ENCODE data around the gene NRXN3. TPM values are rescaled to one million over a fixed set of nuclear protein-coding genes. Genes with fewer than 3 reads are reported as not detected.
A peak's percentile ranks its signal among the peaks of the same experiment; 100 is the strongest.

NRXN3 gene
- total and polyA plus RNA-seq, 2 of the 13 experiments (the other 11 are each of a cell fraction or from before 2014, with no cell fraction given) = 0.03 TPM; not detected in 1

GRCh38 chr14:78863143-78863542 is 693.0 kb downstream of the NRXN3 start:
- H3K27me3 ChIP-seq (ENCODE audit: control insufficient read depth in 1 of 2, insufficient read depth in 2 of 2, low read length in 2 of 2) = no peaks in the 10 kb centered on the region
- H4K20me1 ChIP-seq (ENCODE audit: insufficient read depth, low read length) = no peaks in the 10 kb centered on the region
- no peak overlapping the region for H3K9ac ChIP-seq (ENCODE audit: insufficient read depth, low read depth, low read length)
- H2AFZ ChIP-seq (ENCODE audit: low read length) = no peak overlapping the region
- 4% methylated on average over 4 of the region's 4 CpGs for WGBS (ENCODE audit: low lambda C conversion rate)
- H3K9me3 ChIP-seq (ENCODE audit: low read length) = no peaks in the 10 kb centered on the region
- intact Hi-C loops (cut with micrococcal nuclease; ENCODE audit: unreplicated experiment) (no loop called here), in situ Hi-C loops (cut with HindIII; ENCODE audit: extremely low pct_ligation_motif_present, low pct_unique_long_range_greater_than_20kb) (no loop called here)
- no TSS peak for BruUV-seq (replicated peaks)
- no peak for ATAC-seq
- no peaks in the 10 kb centered on the region for H3K36me3 ChIP-seq (replicated peaks in 1 of 2; ENCODE audit: control insufficient read depth in 1 of 2, insufficient read depth in 2 of 2, low read length in 2 of 2)
- CTCF ChIA-PET (ENCODE audit: low intra/inter-chr PET ratio, low total read pairs) = no interaction called here
- DNase-seq (ENCODE audit: low spot score) = peak; percentile 4
- POLR2A ChIA-PET = no interaction called here
- H3K4me3 ChIP-seq (replicated peaks in 1 of 3; ENCODE audit: insufficient read depth in 1 of 3, low read depth in 2 of 3, low read length in 3 of 3) = no peak overlapping the region
- no peak overlapping the region for H3K4me2 ChIP-seq (ENCODE audit: low read depth, low read length)
- H3K27ac ChIP-seq (ENCODE audit: extremely low read length, insufficient read depth, low read length) = no peak overlapping the region
- FAIRE-seq = no peak
- H3K79me2 ChIP-seq (ENCODE audit: insufficient read depth, low read length) = no peaks in the 10 kb centered on the region
- H3K4me1 ChIP-seq (ENCODE audit: insufficient read depth, low read length) = no peaks in the 10 kb centered on the region
- TF ChIP-seq MEIS2 (CRISPR knock-in tag; IDR thresholded peaks at IDR 0.05) (no peak), JUN (CRISPR knock-in tag; IDR thresholded peaks at IDR 0.05) (no peak), MIER2 (CRISPR knock-in tag; IDR thresholded peaks at IDR 0.05) (peak; percentile 97), ZNF567 (CRISPR knock-in tag; IDR thresholded peaks at IDR 0.05; ENCODE audit: borderline replicate concordance) (no peak), KLF16 (CRISPR knock-in tag; IDR thresholded peaks at IDR 0.05) (0 out of 4 replicates have a peak, but pooled peaks of 1 of the 2 experiments have one; percentile 19), ELF1 (CRISPR knock-in tag; IDR thresholded peaks at IDR 0.05) (no peak), KLF11 (CRISPR knock-in tag; IDR thresholded peaks at IDR 0.05) (0 out of 2 replicates have a peak, but pooled peaks have one; percentile 36), PRDM15 (CRISPR knock-in tag; IDR thresholded peaks at IDR 0.05) (no peak), SOX13 (IDR thresholded peaks at IDR 0.05) (no peak), SOX13 (CRISPR knock-in tag; conservative IDR thresholded peaks at IDR 0.05 in 1 of 2, IDR thresholded peaks at IDR 0.05 in 1 of 2) (no peak), ZNF646 (CRISPR knock-in tag; IDR thresholded peaks at IDR 0.05) (no peak), ZNF772 (CRISPR knock-in tag; IDR thresholded peaks at IDR 0.05) (no peak), ZNF768 (CRISPR knock-in tag; IDR thresholded peaks at IDR 0.05) (peak; percentile 14; the same call in 1 of the 2 replicates), ZSCAN9 (CRISPR knock-in tag; IDR thresholded peaks at IDR 0.05; ENCODE audit: borderline replicate concordance) (0 out of 2 replicates have a peak, but pooled peaks have one; percentile 51), IKZF5 (CRISPR knock-in tag; IDR thresholded peaks at IDR 0.05) (no peak)

Measured in HepG2 (cell line).